Measurements from ENCODE around the gene TSHR. TPM values are rescaled to one million over a fixed set of nuclear protein-coding genes. Genes with fewer than 3 reads are reported as not detected.

Gene TSHR
- total RNA-seq (2022; extraction: Qiagen RNA extraction; ENCODE audit: low read depth), result not detected in 5 replicates

GRCh38 chr14:80955416-80955941, at the start of gene TSHR:
Gene TSHR (plus strand): TSS chr14:80955621. CDS start chr14:80955681, 60 bp downstream.

GRCh38 chr14:80941241-80942185, 13.9 kb upstream of the TSHR start, which contains the start of gene CEP128:
Gene CEP128 (minus strand): TSS chr14:80941738.

Other genes with a start within 250 kb of the TSHR start
- gene CEP128, start 13.9 kb upstream of the TSHR start, total RNA-seq (2022; extraction: Qiagen RNA extraction; ENCODE audit: low read depth), result 4.7 to 5.9 TPM (median 5.6 TPM) in 5 replicates